Measurements from ENCODE around the gene PTPRM. TPM values are rescaled to one million over a fixed set of nuclear protein-coding genes. Genes with fewer than 3 reads are reported as not detected.

Gene PTPRM
- total RNA-seq, 1 experiment from 2014 or later, result 14.5 TPM

- TF ChIP-seq TCF7L2 (IDR thresholded peaks at IDR 0.05; ENCODE audit: borderline replicate concordance, extremely low read depth, insufficient read depth, insufficient read length), result no peak
- no peak for TF ChIP-seq ZNF274 (IDR thresholded peaks at IDR 0.05; ENCODE audit: low read depth, low read length)
- no peak for TF ChIP-seq YY1 (IDR thresholded peaks at IDR 0.05; ENCODE audit: extremely low read depth, insufficient replicate concordance, low read depth, low read length)
- no peak for TF ChIP-seq EZH2 (IDR thresholded peaks at IDR 0.05)
- no peak for TF ChIP-seq ELF1 (IDR thresholded peaks at IDR 0.05; ENCODE audit: borderline replicate concordance, low read depth)
- no peak for TF ChIP-seq EGR1 (IDR thresholded peaks at IDR 0.05; ENCODE audit: low read depth)
- no peak for TF ChIP-seq FOSL1 (IDR thresholded peaks at IDR 0.05; ENCODE audit: low read depth)
- no peak for TF ChIP-seq EZH2phosphoT487 (IDR thresholded peaks at IDR 0.05; ENCODE audit: borderline replicate concordance)
- no peak for TF ChIP-seq CBX3 (IDR thresholded peaks at IDR 0.05; ENCODE audit: low read depth)
- no peak for TF ChIP-seq REST (IDR thresholded peaks at IDR 0.05; ENCODE audit: low read depth)
- TF ChIP-seq, protein P1, sequence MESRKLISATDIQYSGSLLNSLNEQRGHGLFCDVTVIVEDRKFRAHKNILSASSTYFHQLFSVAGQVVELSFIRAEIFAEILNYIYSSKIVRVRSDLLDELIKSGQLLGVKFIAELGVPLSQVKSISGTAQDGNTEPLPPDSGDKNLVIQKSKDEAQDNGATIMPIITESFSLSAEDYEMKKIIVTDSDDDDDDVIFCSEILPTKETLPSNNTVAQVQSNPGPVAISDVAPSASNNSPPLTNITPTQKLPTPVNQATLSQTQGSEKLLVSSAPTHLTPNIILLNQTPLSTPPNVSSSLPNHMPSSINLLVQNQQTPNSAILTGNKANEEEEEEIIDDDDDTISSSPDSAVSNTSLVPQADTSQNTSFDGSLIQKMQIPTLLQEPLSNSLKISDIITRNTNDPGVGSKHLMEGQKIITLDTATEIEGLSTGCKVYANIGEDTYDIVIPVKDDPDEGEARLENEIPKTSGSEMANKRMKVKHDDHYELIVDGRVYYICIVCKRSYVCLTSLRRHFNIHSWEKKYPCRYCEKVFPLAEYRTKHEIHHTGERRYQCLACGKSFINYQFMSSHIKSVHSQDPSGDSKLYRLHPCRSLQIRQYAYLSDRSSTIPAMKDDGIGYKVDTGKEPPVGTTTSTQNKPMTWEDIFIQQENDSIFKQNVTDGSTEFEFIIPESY (IDR thresholded peaks at IDR 0.05; ENCODE audit: extremely low read depth, insufficient replicate concordance, low read length), result no peak
- CTCF ChIA-PET, result no interaction called here
These were observed 329.0 kb downstream of the PTPRM start for GRCh38 chr18:7896161-7896560.

More at GRCh38 chr18:7896161-7896560, 329.0 kb downstream of the PTPRM start:
- DNase-seq (ENCODE audit: low read depth, low spot score), result no peak
- no peak overlapping the region for H3K4me3 ChIP-seq (replicated peaks in 1 of 2; ENCODE audit: low read depth in 1 of 2, low read length in 2 of 2)
- ATAC-seq, result no peak
- no peaks in the 10 kb centered on the region for H3K79me2 ChIP-seq (ENCODE audit: insufficient read depth, low read length)
- no TSS peak for BruUV-seq (replicated peaks)
- H4K20me1 ChIP-seq (ENCODE audit: insufficient read depth), result no peaks in the 10 kb centered on the region
- ChIA-PET POLR2A (no interaction called here), RAD21 (ENCODE audit: low non-redundant PET in 1 of 2, low total read pairs in 2 of 2, uncharacterized antibody in 2 of 2, unreplicated experiment in 2 of 2) (no interaction called here)
- no peak overlapping the region for H3K9ac ChIP-seq (ENCODE audit: low read length)
- H3K9me2 ChIP-seq (ENCODE audit: insufficient read depth), result no peaks in the 10 kb centered on the region; the same call in 1 of the 2 replicates
- no peaks in the 10 kb centered on the region for H3K27me3 ChIP-seq (ENCODE audit: insufficient read depth, low read length)
- intact Hi-C loops (cut with micrococcal nuclease), result no loop called here
- H3K36me3 ChIP-seq (ENCODE audit: control insufficient read depth in 1 of 2, insufficient read depth in 2 of 2, low read length in 2 of 2), result no peaks in the 10 kb centered on the region
- H3K4me1 ChIP-seq (ENCODE audit: control insufficient read depth in 1 of 2, insufficient read depth in 2 of 2, low read length in 2 of 2), result no peaks in the 10 kb centered on the region
- H3K4me2 ChIP-seq (ENCODE audit: low read length), result no peak overlapping the region
- no peak overlapping the region for H3K27ac ChIP-seq (ENCODE audit: low read depth, low read length)
- no peaks in the 10 kb centered on the region for H3K9me3 ChIP-seq (ENCODE audit: control insufficient read depth in 1 of 2, insufficient read depth in 1 of 2, low read depth in 1 of 2, low read length in 2 of 2)
- no peak overlapping the region for H2AFZ ChIP-seq (ENCODE audit: low read depth, low read length, poor library complexity, severe bottlenecking)

Measured in HCT116 (cell line).